ES-I3 (cell line): ENCODE results near the gene ZDHHC12.
"Not testable (repeated sequence)": the region's sequence is repeated elsewhere in the genome, so short reads cannot be mapped to it uniquely, and the experiment has no call there.

ENCODE experiments used
- H3K36me3 ChIP-seq: 2 replicates; pipeline ENCODE4 v1.6.1; 2013; ENCODE audit warnings: mild to moderate bottlenecking, low read length, control low read depth, moderate library complexity; ENCODE audit not compliant: insufficient read depth
- H3K4me1 ChIP-seq: 2 replicates; pipeline ENCODE4 v1.6.1; 2013; ENCODE audit warnings: mild to moderate bottlenecking, control low read depth, low read length; ENCODE audit not compliant: insufficient read depth
- H3K9ac ChIP-seq: 2 replicates; pipeline ENCODE4 v1.6.1; 2013; ENCODE audit warnings: low read depth, mild to moderate bottlenecking, low read length, moderate library complexity
- H3K9me3 ChIP-seq: 2 replicates; pipeline ENCODE4 v1.6.1; 2013; ENCODE audit warnings: mild to moderate bottlenecking, low read length, moderate library complexity; ENCODE audit not compliant: control insufficient read depth, insufficient read depth

ZDHHC12 gene

GRCh38 chr9:128693738-128694137, 30.2 kb downstream of the ZDHHC12 start:
- peaks cover 37% of the 10 kb centered on the region for H3K36me3 ChIP-seq
- not testable (repeated sequence) for H3K4me1 ChIP-seq, H3K9ac ChIP-seq, H3K9me3 ChIP-seq

DNA sequence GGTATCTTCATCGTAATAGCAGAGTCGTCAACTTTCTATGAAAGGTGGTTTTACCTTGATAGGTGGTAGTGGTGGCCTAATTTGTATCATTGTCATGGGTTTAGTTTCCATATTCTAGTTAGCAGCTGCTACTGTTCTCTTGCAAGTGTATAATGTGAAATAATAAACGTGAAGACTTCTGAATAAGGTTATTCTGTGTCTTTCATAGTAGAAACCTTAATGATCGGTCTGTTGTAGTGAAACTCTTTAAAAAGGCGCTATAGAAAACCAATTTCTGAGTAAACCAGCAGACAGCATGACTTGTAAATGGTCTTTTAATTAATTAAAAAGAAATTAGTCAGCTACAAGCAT, 33.3 kb downstream of the ZDHHC12 start:
- H3K36me3 ChIP-seq: peaks cover 30% of the 10 kb centered on the region
- peak overlapping the region; percentile 98 for H3K9ac ChIP-seq
- H3K9me3 ChIP-seq: no peaks in the 10 kb centered on the region
- peaks cover 8% of the 10 kb centered on the region; the same call in 1 of the 2 replicates for H3K4me1 ChIP-seq

DNA sequence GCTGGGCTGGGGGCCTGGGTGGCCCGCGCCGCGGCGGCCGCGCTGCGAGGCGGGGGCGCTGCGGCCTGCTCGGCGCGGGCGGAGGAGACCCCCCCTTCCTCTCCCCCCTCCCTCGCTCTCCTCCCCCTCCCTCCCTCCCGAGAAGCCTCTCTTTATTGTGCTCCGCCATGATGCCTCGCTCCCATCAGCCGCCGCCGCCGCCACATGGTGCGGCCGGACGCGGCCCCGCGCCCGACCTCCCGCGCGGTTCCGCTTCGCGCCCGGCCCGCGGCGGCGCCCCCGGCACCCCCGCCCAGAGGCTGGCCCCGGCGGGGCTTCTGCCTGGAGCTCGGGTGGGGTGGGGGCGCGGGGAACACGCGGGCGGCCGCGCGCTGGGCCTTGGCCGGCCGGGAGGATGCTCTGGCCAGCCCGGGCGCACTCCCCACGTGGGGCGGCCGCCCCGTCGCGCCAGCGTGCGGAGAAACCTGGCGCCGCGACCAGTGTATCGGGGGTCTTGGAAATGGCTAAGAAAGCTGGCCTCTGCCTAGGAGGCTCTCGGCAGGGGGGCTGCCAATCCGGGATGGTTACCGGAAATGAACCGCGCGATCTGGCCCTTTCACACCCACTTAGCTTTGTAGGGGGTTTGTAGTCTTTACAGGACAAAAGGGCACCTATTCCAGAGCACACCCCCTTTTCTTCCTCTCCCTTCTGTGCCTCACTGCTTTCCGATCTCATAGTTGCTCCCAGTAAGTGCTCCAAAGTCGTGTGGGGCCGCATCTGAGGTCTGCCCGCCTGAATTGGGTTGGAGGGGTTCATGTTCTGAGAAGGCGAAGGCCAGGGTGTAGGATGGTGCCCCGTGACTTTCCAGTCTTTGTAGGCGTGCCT, 33.9 kb downstream of the ZDHHC12 start:
- Histone ChIP-seq H3K9ac (peak overlapping the region; percentile 98), H3K4me1 (peaks cover 8% of the 10 kb centered on the region; the same call in 1 of the 2 replicates), H3K9me3 (no peaks in the 10 kb centered on the region), H3K36me3 (peaks cover 27% of the 10 kb centered on the region)

- Histone ChIP-seq H3K36me3 (peaks cover 25% of the 10 kb centered on the region), H3K9ac (peak overlapping the region; percentile 63), H3K9me3 (no peaks in the 10 kb centered on the region), H3K4me1 (peaks cover 8% of the 10 kb centered on the region; the same call in 1 of the 2 replicates)
These were observed 34.6 kb downstream of the ZDHHC12 start for GRCh38 chr9:128689293-128689774.

GRCh38 chr9:128688501-128689292, 35.2 kb downstream of the ZDHHC12 start, which contains the start of gene SET:
Gene SET (plus strand): TSS chr9:128689222. CDS start chr9:128689583, 361 bp downstream.
- no peaks in the 10 kb centered on the region for H3K9me3 ChIP-seq
- peaks cover 8% of the 10 kb centered on the region; the same call in 1 of the 2 replicates for H3K4me1 ChIP-seq
- H3K9ac ChIP-seq: peak within 1 kb of the TSS; percentile 98
- H3K36me3 ChIP-seq: peaks cover 18% of the 10 kb centered on the region

- peaks cover 8% of the 10 kb centered on the region; the same call in 1 of the 2 replicates for H3K4me1 ChIP-seq
- H3K9me3 ChIP-seq: no peaks in the 10 kb centered on the region
- H3K9ac ChIP-seq: no peak overlapping the region
- H3K36me3 ChIP-seq: peaks cover 8% of the 10 kb centered on the region
These were observed 36.5 kb downstream of the ZDHHC12 start for GRCh38 chr9:128687453-128687852.

GRCh38 chr9:128685636-128686489, 38.1 kb downstream of the ZDHHC12 start:
- H3K9me3 ChIP-seq: no peaks in the 10 kb centered on the region

DNA sequence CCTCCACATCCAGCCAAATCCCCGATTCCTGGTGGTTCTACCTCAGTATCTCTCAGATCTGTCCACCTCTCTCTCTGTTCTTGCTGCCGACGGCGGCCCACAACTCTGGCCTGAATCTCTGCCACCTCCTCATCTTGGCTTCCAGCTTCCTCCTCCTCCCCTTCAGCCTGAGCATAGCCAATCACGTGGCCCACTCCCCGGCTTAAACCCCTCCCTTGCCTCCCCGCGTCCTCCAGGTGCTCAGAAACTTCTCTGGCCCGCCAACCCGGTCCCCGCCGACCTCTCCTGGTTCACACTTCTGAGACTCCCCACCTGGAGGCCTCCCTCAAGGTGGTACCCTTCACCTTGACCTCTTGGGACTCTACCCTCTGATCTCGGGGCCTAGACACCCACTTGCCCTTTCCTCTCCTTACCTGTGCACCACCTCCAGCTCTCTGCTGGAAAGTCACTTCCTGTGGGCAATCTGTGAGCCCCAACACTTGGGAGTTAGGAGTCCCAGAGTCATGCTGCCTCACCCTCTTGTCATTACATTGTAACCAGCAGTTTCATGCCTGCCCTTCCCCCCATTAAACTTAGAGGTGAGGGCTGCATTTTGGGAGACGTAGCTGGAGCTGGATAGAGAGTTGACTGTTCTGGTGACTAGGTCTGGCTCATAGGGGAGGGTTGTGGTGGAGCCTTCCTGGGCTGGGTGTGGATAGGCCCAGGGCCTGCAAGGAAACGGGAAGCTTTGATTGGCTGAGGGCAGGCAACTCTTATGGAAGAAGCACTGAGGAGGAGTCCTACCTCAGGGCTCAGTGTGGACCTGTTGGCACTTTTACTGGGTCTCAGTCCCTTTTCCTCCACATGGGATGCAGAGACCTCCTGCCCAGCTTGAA, 39.4 kb downstream of the ZDHHC12 start:
- Histone ChIP-seq H3K4me1 (peaks cover 4% of the 10 kb centered on the region; the same call in 1 of the 2 replicates), H3K9ac (peak overlapping the region; percentile 67), H3K9me3 (no peaks in the 10 kb centered on the region), H3K36me3 (no peaks in the 10 kb centered on the region; the same call in 1 of the 2 replicates)

More at GRCh38 chr9:128685636-128686489, 38.1 kb downstream of the ZDHHC12 start:
- Histone ChIP-seq H3K4me1 (peaks cover 4% of the 10 kb centered on the region; the same call in 1 of the 2 replicates), H3K9ac (peak overlapping the region; percentile 17; the same call in 1 of the 2 replicates), H3K36me3 (no peaks in the 10 kb centered on the region; the same call in 1 of the 2 replicates)

DNA sequence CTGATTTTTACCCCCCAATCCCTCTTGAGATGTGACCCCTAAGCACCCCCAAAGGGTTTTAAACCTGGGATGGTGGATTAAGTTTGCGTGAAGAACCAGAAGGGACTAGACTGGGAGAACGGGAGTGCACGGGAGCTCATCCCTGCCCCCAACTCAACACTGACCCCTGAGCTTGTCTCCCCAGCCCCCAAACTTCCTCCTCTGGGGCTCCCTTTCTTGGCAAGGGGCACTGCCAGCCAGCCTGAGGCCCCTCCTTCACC, 39.9 kb downstream of the ZDHHC12 start:
- H3K9me3 ChIP-seq: no peaks in the 10 kb centered on the region
- H3K4me1 ChIP-seq: peaks cover 4% of the 10 kb centered on the region; the same call in 1 of the 2 replicates
- H3K36me3 ChIP-seq: no peaks in the 10 kb centered on the region; the same call in 1 of the 2 replicates
- H3K9ac ChIP-seq: peak overlapping the region; percentile 67

GRCh38 chr9:128683340-128684064, 40.4 kb downstream of the ZDHHC12 start:
- Histone ChIP-seq H3K36me3 (no peaks in the 10 kb centered on the region; the same call in 1 of the 2 replicates), H3K4me1 (peaks cover 4% of the 10 kb centered on the region; the same call in 1 of the 2 replicates), H3K9me3 (no peaks in the 10 kb centered on the region), H3K9ac (peak overlapping the region; percentile 67)

DNA sequence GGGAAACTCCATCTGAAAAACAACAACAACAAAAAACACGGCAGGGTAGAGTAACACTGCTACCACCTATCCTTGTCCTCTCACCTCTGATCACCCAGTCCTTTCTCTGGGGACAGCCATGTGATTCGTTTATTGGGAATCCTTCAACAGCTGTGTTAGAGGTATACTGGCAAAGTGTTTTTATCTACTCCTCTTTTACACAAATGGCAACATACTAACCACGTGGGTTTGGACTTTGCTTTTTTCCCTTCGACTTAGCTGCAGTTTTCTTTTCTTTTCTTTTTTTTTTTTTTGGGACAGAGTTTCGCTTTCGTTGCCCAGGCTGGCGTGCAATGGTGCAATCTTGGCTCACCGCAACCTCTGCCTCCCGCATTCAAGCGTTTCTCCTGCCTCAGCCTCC, 46.1 kb downstream of the ZDHHC12 start:
- H3K4me1 ChIP-seq: no peaks in the 10 kb centered on the region
- H3K36me3 ChIP-seq: no peaks in the 10 kb centered on the region; the same call in 1 of the 2 replicates
- no peak overlapping the region for H3K9ac ChIP-seq
- no peaks in the 10 kb centered on the region for H3K9me3 ChIP-seq

GRCh38 chr9:128675382-128675781, 48.5 kb downstream of the ZDHHC12 start:
- no peaks in the 10 kb centered on the region for H3K36me3 ChIP-seq
- H3K9ac ChIP-seq: no peak overlapping the region
- no peaks in the 10 kb centered on the region for H3K9me3 ChIP-seq
- H3K4me1 ChIP-seq: no peaks in the 10 kb centered on the region
